Lung (tissue), 12 donors: Measurements from ENCODE around the gene IFITM1. TPM values are rescaled to one million over a fixed set of nuclear protein-coding genes. Genes with fewer than 3 reads are reported as not detected.

Experiments
- ATAC-seq: fragments of 200-7000 bp; cut with Tn5 transposase; one replicate; pipeline ENCODE4 v1.9.1; 2020; ENCODE audit warnings: moderate number of reproducible peaks; ENCODE audit not compliant: insufficient read depth, low FRiP score
- DNase-seq, 3 donors: peaks; one replicate each; pipeline ENCODE4 v3.0.0-alpha.2; 2013 to 2017
- H3K27ac ChIP-seq, 2 donors: one replicate each; pipeline ENCODE4 v1.5.1; 2013; ENCODE audit warnings: mild to moderate bottlenecking in 2 of 2, moderate library complexity in 2 of 2, control low read depth in 1 of 2, inconsistent platforms in 1 of 2, low read depth in 1 of 2, low read length in 1 of 2
- H3K27me3 ChIP-seq, 3 donors: one replicate each; pipeline ENCODE4 v1.5.1; 2013; ENCODE audit warnings: low read length in 2 of 3; ENCODE audit not compliant: control insufficient read depth in 3 of 3, insufficient read depth in 3 of 3
- H3K36me3 ChIP-seq, 4 donors: one replicate each; pipeline ENCODE4 v1.5.1; 2013; ENCODE audit warnings: low read length in 4 of 4, mild to moderate bottlenecking in 1 of 4, moderate library complexity in 1 of 4; ENCODE audit not compliant: control insufficient read depth in 4 of 4, insufficient read depth in 4 of 4
- H3K4me1 ChIP-seq, 5 donors: one replicate each; pipeline ENCODE4 v1.5.1; 2013; ENCODE audit warnings: low read length in 5 of 5, mild to moderate bottlenecking in 2 of 5, moderate library complexity in 1 of 5; ENCODE audit not compliant: control insufficient read depth in 5 of 5, insufficient read depth in 5 of 5
- H3K4me3 ChIP-seq: one replicate; pipeline ENCODE4 v1.5.1; 2013; ENCODE audit warnings: mild to moderate bottlenecking, control low read depth, moderate library complexity
- H3K9ac ChIP-seq, 2 donors: one replicate each; pipeline ENCODE4 v1.5.1; 2013; ENCODE audit warnings: low read length in 2 of 2, control low read depth in 1 of 2; ENCODE audit not compliant: insufficient read depth in 1 of 2
- H3K9me3 ChIP-seq, 4 donors: one replicate each; pipeline ENCODE4 v1.5.1; 2013; ENCODE audit warnings: low read length in 3 of 4, mild to moderate bottlenecking in 1 of 4, moderate library complexity in 1 of 4; ENCODE audit not compliant: control insufficient read depth in 4 of 4, insufficient read depth in 3 of 4
- CTCF ChIP-seq: IDR thresholded peaks from 2 replicates; pipeline ENCODE4 v1.5.1; 2012; ENCODE audit warnings: mild to moderate bottlenecking; ENCODE audit errors: control extremely low read depth, extremely low read depth
- WGBS, 2 donors: extraction: QIAGEN DNeasy Blood & Tissue Kit; methylation state at CpG; one replicate each; pipeline ENCODE4 v1.1.7; 2013; 5-methylcytosine and 5-hydroxymethylcytosine counted together
- polyA plus RNA-seq, 2 donors: library from polyadenylated mRNA; stranded (reverse); fragments of 200-250 nt; gene quantifications; one replicate each; pipeline ENCODE4 v1.2.1, GENCODE V29; 2013
- total RNA-seq, 2 donors: library from RNA; depleted of rRNA in 1 of 2; stranded (reverse); fragments of >200 nt in 1 of 2; gene quantifications; one replicate each; pipeline ENCODE4 v1.2.1, GENCODE V29; 2014 to 2021
- donor health status: control.
- donor health status: control.
- donor health status: Bipolar disorder and iron deficiency.
- donor health status: healthy.
- donor health status: DM: yes; HTN: yes; CAD: no.

Gene IFITM1
- total and polyA plus RNA-seq, 4 donors, result 53.3 to 531 (median 189) TPM

- TF ChIP-seq CTCF, result no peak
- H3K27me3 ChIP-seq, result peaks cover 0 to 28% (median 6%) of the 10 kb centered on the region in 3 donors
- H3K9me3 ChIP-seq, result no peaks in the 10 kb centered on the region
- no peaks in the 10 kb centered on the region for H3K36me3 ChIP-seq
- no peak for ATAC-seq
- H3K4me3 ChIP-seq, result no peak overlapping the region
- DNase-seq, result no peak
- peaks cover 0 to 7% (median 0%) of the 10 kb centered on the region in 5 donors for H3K4me1 ChIP-seq
- H3K27ac ChIP-seq, result no peak overlapping the region
- no peak overlapping the region for H3K9ac ChIP-seq
- 90 to 94% methylated on average over 22 of the region's 22 CpGs for WGBS, 2 donors
Measured at GRCh38 chr11:272195-272930, 41.5 kb upstream of the IFITM1 start.

GRCh38 chr11:272931-273198, 41.0 kb upstream of the IFITM1 start:
- H3K9ac ChIP-seq, result no peak overlapping the region
- no peak overlapping the region for H3K4me3 ChIP-seq
- H3K27ac ChIP-seq, result no peak overlapping the region
- H3K27me3 ChIP-seq, result peaks cover 0 to 33% (median 6%) of the 10 kb centered on the region in 3 donors
- no peak for DNase-seq
- no peak for TF ChIP-seq CTCF
- no peaks in the 10 kb centered on the region for H3K9me3 ChIP-seq
- no peak for ATAC-seq
- no peaks in the 10 kb centered on the region for H3K36me3 ChIP-seq
- peaks cover 0 to 12% (median 0%) of the 10 kb centered on the region in 5 donors for H3K4me1 ChIP-seq
- WGBS, 2 donors, result 87 to 90% methylated on average over 6 of the region's 6 CpGs

- Histone ChIP-seq H3K36me3 (no peaks in the 10 kb centered on the region), H3K27me3 (peaks cover 0 to 56% (median 17%) of the 10 kb centered on the region in 3 donors), H3K4me1 (peaks cover 0 to 15% (median 0%) of the 10 kb centered on the region in 5 donors), H3K27ac (no peak overlapping the region), H3K4me3 (no peak overlapping the region), H3K9ac (no peak overlapping the region), H3K9me3 (no peaks in the 10 kb centered on the region)
- DNase-seq (no peak), ATAC-seq (no peak)
- TF ChIP-seq CTCF, result no peak
Measured at GRCh38 chr11:276219-276618, 37.6 kb upstream of the IFITM1 start.
